Natural killer cell (primary cell): ENCODE results near the gene MORN2. TPM values are rescaled to one million over a fixed set of nuclear protein-coding genes. Genes with fewer than 3 reads are reported as not detected.

Experiments
- ATAC-seq, 3 donors: fragments of 150-1000 bp in 2 of 3; fragments of 200-7000 bp in 1 of 3; cut with Tn5 transposase; 1 replicate in 1 of 3; 2 replicates in 2 of 3; pipeline ENCODE4 v1.10.0; 2021; ENCODE audit warnings: mild to moderate bottlenecking in 2 of 3, moderate library complexity in 2 of 3
- DNase-seq, 2 donors: peaks; one replicate each; pipeline versions ENCODE4 v3.0.0 to v3.0.0-alpha.2; 2013 to 2021; ENCODE audit warnings: mixed read lengths in 1 of 2
- H3K27ac ChIP-seq: one replicate; pipeline ENCODE4 v1.5.1; 2013; ENCODE audit warnings: mild to moderate bottlenecking, low read length
- H3K27me3 ChIP-seq: one replicate; pipeline ENCODE4 v1.6.1; 2013; ENCODE audit warnings: low read length; ENCODE audit not compliant: control insufficient read depth, insufficient read depth
- H3K36me3 ChIP-seq: one replicate; pipeline ENCODE4 v1.6.1; 2013; ENCODE audit warnings: low read length; ENCODE audit not compliant: control insufficient read depth, insufficient read depth
- H3K4me1 ChIP-seq: one replicate; pipeline ENCODE4 v1.6.1; 2013; ENCODE audit warnings: low read length; ENCODE audit not compliant: control insufficient read depth, insufficient read depth
- H3K4me3 ChIP-seq: one replicate; pipeline ENCODE4 v1.5.1; 2013; ENCODE audit warnings: low read length
- H3K9me3 ChIP-seq: one replicate; pipeline ENCODE4 v1.6.1; 2013; ENCODE audit warnings: low read length; ENCODE audit not compliant: control insufficient read depth, insufficient read depth
- H3K27ac Mint-ChIP-seq, 2 donors: one replicate each; pipeline ENCODE4 v1.8.0; 2022; ENCODE audit warnings: mild to moderate bottlenecking in 2 of 2, mixed read lengths in 2 of 2, moderate library complexity in 1 of 2
- H3K27me3 Mint-ChIP-seq, 2 donors: one replicate each; pipeline ENCODE4 v1.8.0; 2022; ENCODE audit warnings: low read depth in 2 of 2, mixed read lengths in 2 of 2
- H3K36me3 Mint-ChIP-seq: one replicate; pipeline ENCODE4 v1.8.0; 2022; ENCODE audit warnings: mixed read lengths
- H3K4me1 Mint-ChIP-seq, 2 donors: one replicate each; pipeline ENCODE4 v1.8.0; 2022; ENCODE audit warnings: mixed read lengths in 2 of 2
- H3K4me3 Mint-ChIP-seq: one replicate; pipeline ENCODE4 v1.8.0; 2022; ENCODE audit warnings: mild to moderate bottlenecking, moderate library complexity, mixed read lengths
- H3K9me3 Mint-ChIP-seq, 2 donors: one replicate each; pipeline ENCODE4 v1.8.0; 2022; ENCODE audit warnings: mixed read lengths in 2 of 2
- CTCF ChIP-seq: fragments of 200-600 bp; IDR thresholded peaks from one replicate; pipeline ENCODE4 v1.8.0; 2022; ENCODE audit warnings: antibody characterized with exemption
- WGBS: methylation state at CpG from one replicate; pipeline ENCODE4 v1.1.7; 2013; ENCODE audit warnings: missing lambda C conversion rate; ENCODE audit not compliant: insufficient coverage; 5-methylcytosine and 5-hydroxymethylcytosine counted together
- intact Hi-C: fragments of 100-400 bp; cut with micrococcal nuclease; formaldehyde crosslinking; loops from one replicate; pipeline ENCODE4 v1.14.2; 2022
- total RNA-seq, 4 donors: library from RNA; stranded (reverse); fragments of 120-200 nt in 1 of 4; gene quantifications; one replicate each; pipeline versions ENCODE4 v1.2.3 to v1.2.4, GENCODE V29; 2013 to 2022

MORN2 gene
- total RNA-seq, 3 donors from 2014 or later (not counting 1 experiment from before 2014, with no cell fraction given): 1.4 to 2.3 (median 1.7) TPM

DNA sequence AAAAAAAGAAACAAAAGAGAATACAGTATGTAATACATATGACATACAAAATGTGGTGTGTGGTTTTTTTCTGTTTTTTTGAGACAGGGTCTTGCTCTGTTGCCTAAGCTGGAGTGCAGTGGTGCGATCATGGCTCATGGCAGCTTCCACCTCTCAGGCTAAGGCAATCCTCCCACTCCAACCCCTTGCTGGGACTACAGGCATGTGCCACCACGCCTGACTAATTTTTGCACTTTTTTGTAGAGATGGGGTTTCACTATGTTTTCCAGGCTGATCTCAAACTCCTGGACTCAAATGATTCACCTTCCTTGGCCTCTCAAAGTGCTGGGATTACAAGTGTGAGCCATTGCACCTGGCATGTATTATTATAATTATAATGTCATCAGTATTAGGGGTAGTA lies 39.0 kb upstream of the MORN2 start:
- Histone ChIP-seq H3K27ac (no peak overlapping the region), H3K36me3 (peaks cover 20% of the 10 kb centered on the region), H3K9me3 (no peaks in the 10 kb centered on the region), H3K27me3 (no peaks in the 10 kb centered on the region), H3K4me3 (no peak overlapping the region), H3K4me1 (peaks cover 5% of the 10 kb centered on the region)
- WGBS: 93% methylated on average over 2 of the region's 2 CpGs
- no peak overlapping the region for H3K4me3 Mint-ChIP-seq
- H3K9me3 Mint-ChIP-seq: no peaks in the 10 kb centered on the region
- no peak overlapping the region for H3K27ac Mint-ChIP-seq
- H3K36me3 Mint-ChIP-seq: peaks cover 20% of the 10 kb centered on the region
- ATAC-seq (no peak), DNase-seq (no peak)
- no peaks in the 10 kb centered on the region for H3K27me3 Mint-ChIP-seq
- no peaks in the 10 kb centered on the region for H3K4me1 Mint-ChIP-seq
- intact Hi-C loops: no loop called here
- TF ChIP-seq CTCF: no peak

- H3K27ac Mint-ChIP-seq: no peak overlapping the region
- peaks cover 24% of the 10 kb centered on the region for H3K36me3 ChIP-seq
- DNase-seq: no peak
- no peaks in the 10 kb centered on the region for H3K4me1 ChIP-seq
- intact Hi-C loops: no loop called here
- WGBS: 74% methylated on average over 3 of the region's 3 CpGs
- peaks cover 43% of the 10 kb centered on the region for H3K36me3 Mint-ChIP-seq
- no peak overlapping the region for H3K4me3 Mint-ChIP-seq
- H3K4me1 Mint-ChIP-seq: no peaks in the 10 kb centered on the region
- no peaks in the 10 kb centered on the region for H3K9me3 ChIP-seq
- ATAC-seq: no peak
- no peaks in the 10 kb centered on the region for H3K27me3 ChIP-seq
- no peaks in the 10 kb centered on the region for H3K27me3 Mint-ChIP-seq
- no peak overlapping the region for H3K4me3 ChIP-seq
- no peak overlapping the region for H3K27ac ChIP-seq
- no peaks in the 10 kb centered on the region for H3K9me3 Mint-ChIP-seq
- no peak for TF ChIP-seq CTCF
Observed at GRCh38 chr2:38850045-38850444, 25.7 kb upstream of the MORN2 start.

- Histone ChIP-seq H3K27ac (no peak overlapping the region), H3K4me1 (no peaks in the 10 kb centered on the region), H3K4me3 (no peak overlapping the region), H3K36me3 (peaks cover 57% of the 10 kb centered on the region), H3K27me3 (no peaks in the 10 kb centered on the region), H3K9me3 (no peaks in the 10 kb centered on the region)
- DNase-seq: no peak
- Mint-ChIP-seq H3K27ac (no peak overlapping the region), H3K4me1 (no peaks in the 10 kb centered on the region), H3K9me3 (no peaks in the 10 kb centered on the region), H3K4me3 (no peak overlapping the region), H3K27me3 (no peaks in the 10 kb centered on the region), H3K36me3 (peaks cover 31% of the 10 kb centered on the region)
- intact Hi-C loops: no loop called here
- no peak for TF ChIP-seq CTCF
- no peak for ATAC-seq
- 100% methylated on average over 1 of the region's 1 CpG for WGBS
Observed at GRCh38 chr2:38856165-38856564, 19.6 kb upstream of the MORN2 start.

GRCh38 chr2:38862476-38862875 lies 13.3 kb upstream of the MORN2 start:
- no peak for DNase-seq
- no peak overlapping the region for H3K27ac ChIP-seq
- Mint-ChIP-seq H3K9me3 (no peaks in the 10 kb centered on the region), H3K27ac (no peak overlapping the region), H3K4me3 (no peak overlapping the region), H3K27me3 (no peaks in the 10 kb centered on the region), H3K36me3 (peaks cover 11% of the 10 kb centered on the region), H3K4me1 (no peaks in the 10 kb centered on the region)
- ATAC-seq: no peak
- peaks cover 37% of the 10 kb centered on the region for H3K36me3 ChIP-seq
- intact Hi-C loops: no loop called here
- no peaks in the 10 kb centered on the region for H3K27me3 ChIP-seq
- no peaks in the 10 kb centered on the region for H3K4me1 ChIP-seq
- TF ChIP-seq CTCF: no peak
- H3K9me3 ChIP-seq: no peaks in the 10 kb centered on the region
- H3K4me3 ChIP-seq: no peak overlapping the region
